Smooth muscle cell of the umbilical artery (primary cell): ENCODE data around the gene HCN1. TPM values are rescaled to one million over a fixed set of nuclear protein-coding genes. Genes with fewer than 3 reads are reported as not detected.

ENCODE experiments used
- total RNA-seq: library from RNA; depleted of rRNA; stranded (reverse); fragments of >200 nt; gene quantifications from 2 replicates; pipeline ENCODE4 v1.2.3, GENCODE V29; 2014

HCN1 gene
- not detected in 2 replicates for total RNA-seq

GRCh38 chr5:45696206-45696836, at the start of gene HCN1:
TSS of gene HCN1 (minus strand) at chr5:45696380.

